HG03520 (cell line): ENCODE data around the gene IFITM5.
"Not testable (repeated sequence)": the region's sequence is repeated elsewhere in the genome, so short reads cannot be mapped to it uniquely, and the experiment has no call there.

Experiments used
- ATAC-seq: cut with Tn5 transposase; IDR thresholded peaks from one replicate; pipeline ENCODE4 v1.9.1; 2021; ENCODE audit warnings: mild to moderate bottlenecking, moderate library complexity; ENCODE audit not compliant: unreplicated experiment

IFITM5 gene

GRCh38 chr11:299081-299891 lies at the start of gene IFITM5:
TSS of gene IFITM5 (minus strand) at chr11:299526. CDS start at chr11:299490, 36 bp downstream.
- no peak for ATAC-seq

- no peak for ATAC-seq
Measured at GRCh38 chr11:346529-346928, 47.2 kb upstream of the IFITM5 start.

GRCh38 chr11:344836-345578 lies 45.7 kb upstream of the IFITM5 start:
- no peak for ATAC-seq

GRCh38 chr11:342328-342727 lies 43.0 kb upstream of the IFITM5 start:
- ATAC-seq, result no peak

- no peak for ATAC-seq
Measured at GRCh38 chr11:340539-341512, 41.5 kb upstream of the IFITM5 start.

GRCh38 chr11:339963-340362 lies 40.6 kb upstream of the IFITM5 start:
- no peak for ATAC-seq

- no peak for ATAC-seq
Measured at GRCh38 chr11:337711-338110, 38.4 kb upstream of the IFITM5 start.

- ATAC-seq, result no peak
Measured at GRCh38 chr11:336659-337198, 37.4 kb upstream of the IFITM5 start.

GRCh38 chr11:335779-336658 lies 36.7 kb upstream of the IFITM5 start:
- no peak for ATAC-seq

- no peak for ATAC-seq
Measured at GRCh38 chr11:334264-334994, 35.1 kb upstream of the IFITM5 start.

- ATAC-seq, result not testable (repeated sequence)
Measured at GRCh38 chr11:333616-334263, 34.4 kb upstream of the IFITM5 start.

GRCh38 chr11:332651-333480 lies 33.5 kb upstream of the IFITM5 start:
- no peak for ATAC-seq

- ATAC-seq, result no peak
Measured at GRCh38 chr11:331358-332060, 32.2 kb upstream of the IFITM5 start.

- ATAC-seq, result no peak
Measured at GRCh38 chr11:330694-331357, 31.5 kb upstream of the IFITM5 start.

GRCh38 chr11:330307-330693 lies 31.0 kb upstream of the IFITM5 start:
- no peak for ATAC-seq

- no peak for ATAC-seq
Measured at GRCh38 chr11:329886-330253, 30.5 kb upstream of the IFITM5 start.
